PC-9 (cell line): ENCODE data around the gene MRPL45. TPM values are rescaled to one million over a fixed set of nuclear protein-coding genes. Genes with fewer than 3 reads are reported as not detected.
"Not testable (repeated sequence)": the region's sequence is repeated elsewhere in the genome, so short reads cannot be mapped to it uniquely, and the experiment has no call there.

Experiments
- BruUV-seq: library from RNA; stranded (reverse); fragments of 400-500 nt; replicated peaks from 2 replicates; lab custom pipeline; 2021; lab: Mats Ljungman, UMichigan
- CTCF ChIA-PET: fragments of 300-600 bp; sonication (Branson Sonifier 250); formaldehyde crosslinking; loops from one replicate; lab custom pipeline; 2022; ENCODE audit warnings: antibody characterized with exemption; lab: Charles Lee
- POLR2A ChIA-PET: fragments of 300-600 bp; sonication (Branson Sonifier 250); formaldehyde crosslinking; loops from one replicate; lab custom pipeline; 2022; ENCODE audit warnings: antibody characterized with exemption; ENCODE audit not compliant: unreplicated experiment; lab: Charles Lee
- DNase-seq, 2 experiments: peaks; one replicate each; pipeline versions ENCODE4 v3.0.0 to v3.0.0-alpha.2; 2015 to 2022; ENCODE audit warnings: mixed read lengths in 1 of 2
- H2AFZ ChIP-seq: fragments of 200-600 bp; sonication (generic); 2 replicates; pipeline ENCODE4 v1.8.1; 2017; ENCODE audit warnings: antibody characterized with exemption
- H3F3A ChIP-seq: fragments of 200-600 bp; sonication (generic); 2 replicates; pipeline ENCODE4 v1.8.1; 2017; ENCODE audit warnings: antibody characterized with exemption, mild to moderate bottlenecking, low read depth; ENCODE audit not compliant: insufficient read depth
- H3K27ac ChIP-seq: fragments of 200-600 bp; sonication (generic); 2 replicates; pipeline ENCODE4 v1.6.1; 2016; ENCODE audit warnings: mixed run types
- H3K27me3 ChIP-seq: fragments of 200-600 bp; sonication (generic); 2 replicates; pipeline ENCODE4 v1.6.1; 2016; ENCODE audit warnings: low read depth, mixed run types; ENCODE audit not compliant: insufficient read depth
- H3K36me3 ChIP-seq: fragments of 200-600 bp; sonication (generic); 2 replicates; pipeline ENCODE4 v1.6.1; 2016; ENCODE audit warnings: low read depth, mixed run types
- H3K4me1 ChIP-seq: fragments of 200-600 bp; sonication (generic); replicated peaks from 2 replicates; pipeline ENCODE4 v1.6.1; 2016; ENCODE audit warnings: mixed run types; ENCODE audit not compliant: insufficient read depth
- H3K4me2 ChIP-seq: fragments of 200-600 bp; sonication (generic); 2 replicates; pipeline ENCODE4 v1.6.1; 2017; ENCODE audit warnings: mixed run types
- H3K4me3 ChIP-seq: fragments of 200-600 bp; sonication (generic); 2 replicates; pipeline ENCODE4 v1.6.1; 2016; ENCODE audit warnings: mixed run types
- H3K79me2 ChIP-seq: fragments of 200-600 bp; sonication (generic); 2 replicates; pipeline ENCODE4 v1.6.1; 2017; ENCODE audit warnings: low read depth, mixed run types
- H3K9me2 ChIP-seq: fragments of 200-600 bp; sonication (generic); 2 replicates; pipeline ENCODE4 v1.8.1; 2017; ENCODE audit warnings: mild to moderate bottlenecking; ENCODE audit not compliant: insufficient read depth
- H3K9me3 ChIP-seq: fragments of 200-600 bp; sonication (generic); 2 replicates; pipeline ENCODE4 v1.8.1; 2016; ENCODE audit warnings: low read depth; ENCODE audit not compliant: insufficient read depth
- H4K20me1 ChIP-seq: fragments of 200-600 bp; sonication (generic); 2 replicates; pipeline ENCODE4 v1.8.1; 2017; ENCODE audit not compliant: insufficient read depth
- CTCF ChIP-seq: fragments of 200-600 bp; sonication (generic); conservative IDR thresholded peaks from 2 replicates; pipeline ENCODE4 v1.6.1; 2017; ENCODE audit warnings: mixed run types, antibody characterized with exemption, mild to moderate bottlenecking, moderate library complexity
- EZH2 ChIP-seq: fragments of 200-600 bp; sonication (generic); IDR thresholded peaks from 2 replicates; pipeline ENCODE4 v1.8.0; 2017; ENCODE audit warnings: antibody characterized with exemption, low read depth
- intact Hi-C: fragments of 100-400 bp; cut with micrococcal nuclease; formaldehyde crosslinking; loops from one replicate; pipeline ENCODE4 v1.10.0; 2022; ENCODE audit not compliant: unreplicated experiment
- total RNA-seq: library from RNA; stranded (reverse); gene quantifications from 2 replicates; pipeline ENCODE4 v1.2.3, GENCODE V29; 2021

The MRPL45 gene
- total RNA-seq, 1 experiment from 2014 or later: 56.2 TPM

GRCh38 chr17:38288217-38288827, 8.6 kb upstream of the MRPL45 start:
- CTCF ChIA-PET, H3K27ac ChIP-seq, H4K20me1 ChIP-seq, H2AFZ ChIP-seq, H3K4me2 ChIP-seq, H3K4me3 ChIP-seq, POLR2A ChIA-PET, BruUV-seq, H3K36me3 ChIP-seq, H3K27me3 ChIP-seq, H3K9me3 ChIP-seq, H3K79me2 ChIP-seq, H3K9me2 ChIP-seq, intact Hi-C loops: not testable (repeated sequence)
- Histone ChIP-seq H3F3A (peaks cover 16% of the 10 kb centered on the region), H3K4me1 (peaks cover 21% of the 10 kb centered on the region)
- peak; percentile 29 to 35 for DNase-seq
- TF ChIP-seq CTCF: peak; percentile 61

DNA sequence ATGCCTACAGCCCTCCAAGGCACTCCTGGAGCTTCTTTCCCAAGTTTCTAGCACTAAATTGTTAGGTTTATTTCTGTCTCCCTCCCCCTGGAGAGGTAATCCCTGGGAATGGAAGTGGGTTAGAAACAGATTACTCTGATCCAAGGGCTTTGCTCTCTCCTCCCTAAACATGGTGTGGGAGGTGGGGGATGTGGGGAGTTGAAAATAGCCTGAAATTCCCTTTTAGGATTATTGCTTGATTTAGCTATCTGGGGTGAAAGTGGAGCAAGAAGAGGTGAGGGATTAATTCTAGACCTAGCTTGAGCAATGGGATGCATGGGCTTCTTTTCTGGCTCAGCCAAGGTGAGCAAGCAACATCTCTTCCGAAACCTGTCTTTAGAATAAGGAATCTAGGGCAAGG, 7.2 kb upstream of the MRPL45 start:
- H2AFZ ChIP-seq, H3K9me2 ChIP-seq, H3K4me2 ChIP-seq, H3K79me2 ChIP-seq, H3K27me3 ChIP-seq, H3K9me3 ChIP-seq, BruUV-seq, intact Hi-C loops, H3K36me3 ChIP-seq, H4K20me1 ChIP-seq, H3K4me3 ChIP-seq, POLR2A ChIA-PET, DNase-seq, CTCF ChIA-PET, H3K27ac ChIP-seq: not testable (repeated sequence)
- H3F3A ChIP-seq: peaks cover 15% of the 10 kb centered on the region
- H3K4me1 ChIP-seq: peaks cover 18% of the 10 kb centered on the region

- CTCF ChIA-PET, H3K27me3 ChIP-seq, H2AFZ ChIP-seq, H3F3A ChIP-seq, intact Hi-C loops, H3K4me1 ChIP-seq, H3K79me2 ChIP-seq, POLR2A ChIA-PET, H4K20me1 ChIP-seq, BruUV-seq, H3K9me2 ChIP-seq, DNase-seq, H3K36me3 ChIP-seq, H3K9me3 ChIP-seq: not testable (repeated sequence)
- H3K4me2 ChIP-seq: peak overlapping the region; percentile 55; the same call in 1 of the 2 replicates
- H3K4me3 ChIP-seq: peak overlapping the region; percentile 66; the same call in 1 of the 2 replicates
- H3K27ac ChIP-seq: 0 out of 2 replicates have a peak overlapping the region, but pooled peaks have one; percentile 45
Measured at GRCh38 chr17:38295602-38296365, 1.2 kb upstream of the MRPL45 start.

- POLR2A ChIA-PET: interaction anchor here (0.5 kb wide), 1 partner anchor 54 kb away, joined by 8 read pairs; no protein-coding TSS in a partner anchor
- no peaks in the 10 kb centered on the region for H4K20me1 ChIP-seq
- no peaks in the 10 kb centered on the region for H3K9me3 ChIP-seq
- H3K4me1 ChIP-seq: peaks cover 11% of the 10 kb centered on the region
- no peaks in the 10 kb centered on the region for H3K27me3 ChIP-seq
- H3K4me2 ChIP-seq: no peak overlapping the region
- no peak overlapping the region for H2AFZ ChIP-seq
- no peaks in the 10 kb centered on the region for H3K79me2 ChIP-seq
- BruUV-seq: no TSS peak
- H3F3A ChIP-seq: peaks cover 12% of the 10 kb centered on the region
- no peak overlapping the region for H3K27ac ChIP-seq
- no peak for TF ChIP-seq CTCF
- no peak for TF ChIP-seq EZH2
- H3K36me3 ChIP-seq: 0 out of 2 replicates have a peak, but pooled peaks cover 5% of the 10 kb centered on the region
- intact Hi-C loops: no loop called here
- DNase-seq: no peak
- H3K4me3 ChIP-seq: no peak overlapping the region
- no peaks in the 10 kb centered on the region for H3K9me2 ChIP-seq
- CTCF ChIA-PET: no interaction called here
Measured at GRCh38 chr17:38315497-38315896, 18.5 kb downstream of the MRPL45 start.
